DND-41 (cell line): ENCODE measurements around the gene ILF3.

Source experiments
- CTCF ChIP-seq: IDR thresholded peaks from 2 replicates; pipeline ENCODE4 v1.5.1; 2012; ENCODE audit warnings: borderline replicate concordance, low read length, moderate library complexity, mild to moderate bottlenecking; ENCODE audit not compliant: poor library complexity, severe bottlenecking; ENCODE audit errors: extremely low read depth
- EZH2 ChIP-seq: IDR thresholded peaks from 3 replicates; pipeline ENCODE4 v1.6.1; 2012; ENCODE audit warnings: borderline replicate concordance, low read depth, mild to moderate bottlenecking, moderate library complexity, low read length, inconsistent platforms; ENCODE audit not compliant: severe bottlenecking

- no peak for TF ChIP-seq EZH2
- TF ChIP-seq CTCF, result no peak
Observed at GRCh38 chr19:10725415-10725814, 71.3 kb downstream of the ILF3 start.
